HPDE6-E6E7 (cell line): ENCODE results near the gene MAGI2.
A peak's percentile ranks its signal among the peaks of the same experiment; 100 is the strongest.

Experiments used
- DNase-seq: peaks from one replicate; pipeline ENCODE4 v3.0.0; 2011; ENCODE audit warnings: missing footprints; ENCODE audit errors: extremely low spot score

MAGI2 gene

GRCh38 chr7:77995717-77996116 lies 1457.8 kb downstream of the MAGI2 start:
- DNase-seq: no peak

- no peak for DNase-seq
Measured at GRCh38 chr7:77993838-77994237, 1459.6 kb downstream of the MAGI2 start.

- no peak for DNase-seq
Measured at GRCh38 chr7:77991656-77992055, 1461.8 kb downstream of the MAGI2 start.

DNA sequence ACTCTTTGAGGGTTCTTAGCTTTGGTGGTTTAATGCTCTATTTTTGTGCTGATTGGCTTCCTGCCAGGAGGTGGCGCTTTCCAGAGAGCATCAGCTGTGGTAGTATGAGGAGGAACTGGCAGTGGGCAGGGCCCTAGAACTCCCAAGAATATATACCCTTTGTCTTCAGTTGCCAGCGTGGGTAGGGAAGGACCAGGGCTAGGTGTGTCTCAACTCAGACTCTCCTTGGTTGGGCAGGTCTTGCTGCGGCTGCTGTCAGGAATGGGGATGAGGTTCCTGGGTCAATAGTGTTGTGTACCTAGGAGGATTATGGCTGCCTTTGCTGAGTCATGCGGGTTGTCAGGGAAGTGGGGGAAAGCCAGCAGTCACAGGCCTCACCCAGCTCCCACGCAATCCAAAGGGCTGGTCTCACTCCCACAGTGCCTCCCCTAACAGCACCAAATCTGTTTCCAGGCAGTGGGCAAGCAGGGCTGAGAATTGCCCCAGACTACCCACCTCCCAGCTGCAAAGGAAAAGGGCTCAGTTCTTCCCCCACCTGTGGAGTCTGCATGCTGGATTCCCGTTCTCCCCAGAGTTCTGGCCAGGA lies 1463.4 kb downstream of the MAGI2 start:
- DNase-seq: no peak

DNA sequence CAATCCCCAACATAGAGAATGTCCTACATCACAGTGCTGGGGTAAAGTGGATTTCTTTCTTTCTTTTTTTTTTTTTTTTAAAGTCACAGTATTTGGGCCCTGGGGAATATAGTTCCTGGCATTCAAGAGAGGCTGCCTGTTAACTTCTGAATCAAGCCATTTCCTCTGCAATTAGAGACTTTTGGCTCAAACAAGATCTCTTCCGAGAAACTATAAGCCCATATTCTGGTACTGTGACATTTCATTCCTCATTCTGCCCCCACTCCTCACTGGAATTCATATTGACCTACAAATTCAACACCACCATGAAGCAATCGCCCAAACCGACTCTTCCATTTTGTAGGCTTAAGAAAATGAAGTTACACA lies 1467.5 kb downstream of the MAGI2 start:
- no peak for DNase-seq

- DNase-seq: no peak
Measured at GRCh38 chr7:77985232-77985973, 1468.1 kb downstream of the MAGI2 start.

DNA sequence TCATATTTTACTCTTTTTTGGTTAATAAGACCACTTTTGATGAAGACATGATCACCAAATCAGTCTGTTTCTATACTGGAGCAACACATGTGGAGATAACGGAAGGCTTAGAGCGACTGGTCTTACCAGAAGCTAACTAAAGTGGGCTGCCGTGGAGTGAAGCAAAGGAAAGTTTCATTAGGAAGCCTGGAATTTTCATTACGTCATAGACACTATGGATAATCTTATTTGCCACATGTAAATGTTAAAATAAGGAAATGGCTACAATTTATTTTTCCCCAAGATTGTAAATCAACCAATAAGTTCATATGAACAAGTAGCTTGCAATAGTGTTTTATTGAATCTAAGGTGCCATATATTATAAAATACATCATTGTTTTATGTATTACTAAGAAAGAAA lies 1469.5 kb downstream of the MAGI2 start:
- no peak for DNase-seq

GRCh38 chr7:77982926-77983550 lies 1470.4 kb downstream of the MAGI2 start:
- peak; percentile 14 for DNase-seq

DNA sequence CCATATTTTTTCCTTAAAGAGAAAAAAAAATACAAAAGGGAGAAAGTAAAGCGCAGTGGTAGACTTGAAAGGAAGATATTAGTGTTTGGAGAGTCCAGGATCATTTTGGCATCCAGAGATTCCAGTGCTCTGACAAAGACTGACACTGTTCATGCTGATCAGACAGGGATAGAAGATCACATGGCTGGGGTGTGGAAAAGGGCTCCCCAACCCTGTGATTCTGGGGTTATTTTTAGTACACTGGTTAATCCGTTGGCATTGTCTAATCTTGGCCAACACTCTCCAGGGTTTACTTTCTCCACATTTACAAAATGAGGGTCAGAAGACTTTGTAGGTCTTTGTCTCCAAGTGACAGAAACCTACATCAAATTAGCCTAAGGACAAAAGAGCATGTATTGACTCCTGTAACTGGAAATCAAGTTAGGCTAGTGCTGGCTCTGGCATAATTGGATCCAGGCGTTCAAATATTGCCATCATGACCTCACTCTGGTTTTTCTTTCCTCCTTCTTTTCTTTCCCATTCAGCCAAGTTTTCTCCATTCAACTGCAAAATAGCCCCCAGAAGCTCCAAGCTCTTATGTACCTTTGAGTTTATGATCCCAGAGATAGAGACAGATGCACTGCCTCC lies 1473.3 kb downstream of the MAGI2 start:
- DNase-seq: no peak

GRCh38 chr7:77979219-77979618 lies 1474.2 kb downstream of the MAGI2 start:
- no peak for DNase-seq

DNA sequence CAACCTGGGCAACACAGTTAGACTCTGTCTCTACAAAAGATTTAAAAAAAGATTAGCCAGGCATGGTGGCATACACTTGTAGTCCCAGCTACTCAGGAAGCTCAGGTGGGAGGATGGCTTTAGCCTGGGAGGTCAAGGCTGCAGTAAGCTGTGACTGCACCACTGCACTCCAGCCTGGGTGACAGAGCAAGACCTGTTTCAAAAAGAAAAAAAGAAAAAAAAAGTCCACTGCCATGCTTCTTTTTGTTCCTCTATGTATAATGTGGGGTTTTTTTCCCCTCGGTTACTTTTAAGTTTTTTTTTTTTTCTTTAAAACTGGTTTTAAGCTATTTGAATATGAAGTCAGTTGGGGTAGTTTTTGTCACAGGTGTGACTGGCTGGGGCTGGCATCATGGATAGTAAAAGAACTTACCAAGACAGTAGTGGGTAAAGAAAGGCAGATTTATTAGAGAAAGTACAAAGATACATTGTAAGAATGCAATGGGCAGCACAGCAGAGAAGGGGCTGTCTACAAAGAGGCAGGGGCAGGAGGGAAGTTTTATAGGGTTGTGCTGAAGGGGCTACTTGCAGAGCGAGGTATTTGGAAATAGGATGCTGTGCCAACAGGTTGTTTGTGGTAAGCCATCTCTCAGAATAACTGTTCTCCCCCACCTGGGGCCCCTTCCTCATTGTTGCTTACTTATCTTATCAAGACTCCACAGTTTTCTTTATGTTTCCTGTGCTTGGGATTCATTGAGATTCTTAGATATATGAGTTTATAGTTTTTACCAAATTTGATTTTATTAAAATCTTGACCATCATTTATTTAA lies 1477.6 kb downstream of the MAGI2 start:
- no peak for DNase-seq

- DNase-seq: no peak
Measured at GRCh38 chr7:77971726-77972125, 1481.7 kb downstream of the MAGI2 start.

DNA sequence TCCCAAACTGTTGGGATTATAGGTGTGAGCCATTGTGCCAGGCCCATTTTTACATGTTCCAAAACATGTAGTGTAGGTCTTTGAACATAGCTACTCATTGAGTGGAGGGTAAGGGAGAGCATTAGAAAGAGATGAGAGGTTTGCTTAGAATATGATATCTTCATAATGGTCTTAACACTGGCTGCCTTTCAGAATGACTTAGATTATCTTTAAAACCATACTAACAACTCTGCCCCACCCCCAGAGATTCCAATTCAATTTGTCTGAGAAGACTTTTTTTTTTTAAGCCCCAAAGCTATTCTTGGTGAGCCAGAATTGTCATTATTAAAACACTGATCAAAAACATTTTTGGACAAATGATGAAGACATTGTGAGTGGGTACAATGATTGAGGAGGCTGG lies 1486.0 kb downstream of the MAGI2 start:
- DNase-seq: no peak
